Endothelial cell of umbilical vein (primary cell): ENCODE measurements around the gene DNAI2.

ENCODE experiments used
- CTCF ChIP-seq, 2 donors: IDR thresholded peaks; 1 replicate in 1 of 2; 2 replicates in 1 of 2; pipeline ENCODE4 v1.5.1; 2011; ENCODE audit warnings: low read length in 2 of 2, mild to moderate bottlenecking in 2 of 2, moderate library complexity in 2 of 2, control low read depth in 1 of 2, inconsistent platforms in 1 of 2, low read depth in 1 of 2; ENCODE audit not compliant: insufficient read depth in 1 of 2; ENCODE audit errors: extremely low read depth in 1 of 2
- EZH2 ChIP-seq: IDR thresholded peaks from 2 replicates; pipeline ENCODE4 v1.6.1; 2012; ENCODE audit warnings: borderline replicate concordance, low read depth, mild to moderate bottlenecking, moderate library complexity, low read length, inconsistent platforms; ENCODE audit not compliant: severe bottlenecking
- POLR2A ChIP-seq: IDR thresholded peaks from 2 replicates; pipeline ENCODE4 v1.6.1; 2012; ENCODE audit warnings: low read depth, mild to moderate bottlenecking, control low read depth, low read length
- POLR2AphosphoS5 ChIP-seq: IDR thresholded peaks from 2 replicates; pipeline ENCODE4 v1.6.1; 2012; ENCODE audit warnings: low read depth, mild to moderate bottlenecking, control low read depth, low read length, moderate library complexity; ENCODE audit not compliant: insufficient read depth

- no peak for TF ChIP-seq CTCF (IDR thresholded peaks at IDR 0.05; ENCODE audit: extremely low read depth in 1 of 2, insufficient read depth in 1 of 2, low read depth in 1 of 2, low read length in 2 of 2)
- TF ChIP-seq POLR2AphosphoS5 = no peak
- no peak for TF ChIP-seq POLR2A
- no peak for TF ChIP-seq EZH2
Measured at GRCh38 chr17:74243013-74243755, 30.9 kb upstream of the DNAI2 start.
